GM12878 (cell line): ENCODE data around the gene BPNT1. TPM values are rescaled to one million over a fixed set of nuclear protein-coding genes. Genes with fewer than 3 reads are reported as not detected.
A peak's percentile ranks its signal among the peaks of the same experiment; 100 is the strongest.

Source experiments
- EZH2 ChIP-seq: IDR thresholded peaks from 2 replicates; pipeline ENCODE4 v1.6.1; 2012; ENCODE audit warnings: low read depth, mild to moderate bottlenecking, control low read depth, inconsistent platforms, low read length, borderline replicate concordance; ENCODE audit not compliant: control insufficient read depth
- FOXK2 ChIP-seq: fragments of 450-650 bp; IDR thresholded peaks from 2 replicates; pipeline ENCODE4 v1.6.1; 2017; ENCODE audit warnings: mild to moderate bottlenecking, moderate library complexity
- KDM1A ChIP-seq: fragments of 200-600 bp; sonication (generic); IDR thresholded peaks from 2 replicates; pipeline ENCODE4 v1.6.1; 2016; ENCODE audit warnings: borderline replicate concordance
- MEF2B ChIP-seq: fragments of 450-650 bp; IDR thresholded peaks from 2 replicates; pipeline ENCODE4 v1.6.1; 2018; ENCODE audit warnings: mild to moderate bottlenecking, moderate library complexity; ENCODE audit not compliant: partially characterized antibody, poor library complexity, severe bottlenecking
- MYB ChIP-seq: fragments of 150-350 bp; IDR thresholded peaks from 2 replicates; pipeline ENCODE4 v1.6.1; 2014; ENCODE audit warnings: mild to moderate bottlenecking, low read depth, low read length, borderline replicate concordance
- NFXL1 ChIP-seq: fragments of 450-650 bp; IDR thresholded peaks from 2 replicates; pipeline ENCODE4 v1.6.1; 2017; ENCODE audit warnings: antibody characterized with exemption, mild to moderate bottlenecking, borderline replicate concordance
- NFYB ChIP-seq: IDR thresholded peaks from 2 replicates; pipeline ENCODE4 v1.6.1; 2011; ENCODE audit warnings: low read depth, mild to moderate bottlenecking, low read length, improper control_type of control experiment, moderate library complexity; ENCODE audit not compliant: insufficient read depth
- NR2F1 ChIP-seq: fragments of 450-650 bp; conservative IDR thresholded peaks from 2 replicates; pipeline ENCODE4 v1.6.1; 2017; ENCODE audit warnings: mild to moderate bottlenecking
- PAX5 ChIP-seq: IDR thresholded peaks from 2 replicates; pipeline ENCODE4 v1.6.1; 2011; ENCODE audit warnings: low read depth, low read length, borderline replicate concordance
- PAX8 ChIP-seq: fragments of 450-650 bp; IDR thresholded peaks from 2 replicates; pipeline ENCODE4 v1.6.1; 2017; ENCODE audit warnings: mild to moderate bottlenecking, moderate library complexity
- PML ChIP-seq: IDR thresholded peaks from 2 replicates; pipeline ENCODE4 v1.6.1; 2012; ENCODE audit warnings: low read length, inconsistent platforms
- RBBP5 ChIP-seq: fragments of 200-600 bp; sonication (generic); conservative IDR thresholded peaks from 2 replicates; pipeline ENCODE4 v1.6.1; 2016
- RCOR1 ChIP-seq: conservative IDR thresholded peaks from 2 replicates; pipeline ENCODE4 v1.6.1; 2012; ENCODE audit warnings: low read depth, low read length, improper control_type of control experiment
- RFX5 ChIP-seq: IDR thresholded peaks from 2 replicates; pipeline ENCODE4 v1.6.1; 2011; ENCODE audit warnings: low read depth, low read length, improper control_type of control experiment
- RUNX3 ChIP-seq: IDR thresholded peaks from 2 replicates; pipeline ENCODE4 v1.6.1; 2012; ENCODE audit warnings: low read length, inconsistent platforms
- SMC3 ChIP-seq: IDR thresholded peaks from 2 replicates; pipeline ENCODE4 v1.6.1; 2011; ENCODE audit warnings: low read length, improper control_type of control experiment, borderline replicate concordance
- WRNIP1 ChIP-seq: IDR thresholded peaks from 2 replicates; pipeline ENCODE4 v1.6.1; 2011; ENCODE audit warnings: low read depth, low read length, improper control_type of control experiment, borderline replicate concordance
- ZZZ3 ChIP-seq: IDR thresholded peaks from 2 replicates; pipeline ENCODE4 v1.6.1; 2011; ENCODE audit warnings: low read depth; ENCODE audit not compliant: control insufficient read depth, insufficient read length
- polyA plus RNA-seq, 11 experiments: library from polyadenylated mRNA; depleted of rRNA in 4 of 11; unstranded in 6 of 11; stranded (reverse) in 5 of 11; fragments of >200 nt; fragmentation: Nextera tagmentation in 4 of 11; fragmentation: Illumina TruSeq in 1 of 11; extraction: Ambion mirVana in 4 of 11; extraction: Trizol in 1 of 11; gene quantifications; 1 replicate in 1 of 11; 2 replicates in 10 of 11; pipeline versions ENCODE4 v1.2.1 to v1.2.3, GENCODE V29; 2011 to 2016; ENCODE audit warnings: inconsistent platforms in 2 of 11, missing spikeins in 2 of 11, low read depth in 1 of 11
- total RNA-seq, 4 experiments: library from RNA; depleted of rRNA in 3 of 4; stranded (reverse); fragments of >200 nt in 3 of 4; fragmentation: Illumina TruSeq in 1 of 4; extraction: Trizol in 1 of 4; gene quantifications; 2 replicates each; pipeline versions ENCODE4 v1.2.1 to v1.2.3, GENCODE V29; 2013 to 2021
- TF ChIP-seq, protein P1 (sequence below): fragments of 450-650 bp; IDR thresholded peaks from 2 replicates; pipeline ENCODE4 v1.6.1; 2016; ENCODE audit warnings: mild to moderate bottlenecking, moderate library complexity, borderline replicate concordance
- TF ChIP-seq, protein P2 (sequence below): IDR thresholded peaks from 2 replicates; pipeline ENCODE4 v1.6.1; 2012; ENCODE audit warnings: low read length, inconsistent platforms
- TF ChIP-seq, protein P3 (sequence below): IDR thresholded peaks from 2 replicates; pipeline ENCODE4 v1.6.1; 2012; ENCODE audit warnings: mild to moderate bottlenecking, low read depth, low read length

BPNT1 gene
- total and polyA plus RNA-seq, 10 of the 15 experiments (the other 5 are each of a cell fraction or from before 2014, with no cell fraction given) = 35.5 to 78.4 (median 45.4) TPM

DNA sequence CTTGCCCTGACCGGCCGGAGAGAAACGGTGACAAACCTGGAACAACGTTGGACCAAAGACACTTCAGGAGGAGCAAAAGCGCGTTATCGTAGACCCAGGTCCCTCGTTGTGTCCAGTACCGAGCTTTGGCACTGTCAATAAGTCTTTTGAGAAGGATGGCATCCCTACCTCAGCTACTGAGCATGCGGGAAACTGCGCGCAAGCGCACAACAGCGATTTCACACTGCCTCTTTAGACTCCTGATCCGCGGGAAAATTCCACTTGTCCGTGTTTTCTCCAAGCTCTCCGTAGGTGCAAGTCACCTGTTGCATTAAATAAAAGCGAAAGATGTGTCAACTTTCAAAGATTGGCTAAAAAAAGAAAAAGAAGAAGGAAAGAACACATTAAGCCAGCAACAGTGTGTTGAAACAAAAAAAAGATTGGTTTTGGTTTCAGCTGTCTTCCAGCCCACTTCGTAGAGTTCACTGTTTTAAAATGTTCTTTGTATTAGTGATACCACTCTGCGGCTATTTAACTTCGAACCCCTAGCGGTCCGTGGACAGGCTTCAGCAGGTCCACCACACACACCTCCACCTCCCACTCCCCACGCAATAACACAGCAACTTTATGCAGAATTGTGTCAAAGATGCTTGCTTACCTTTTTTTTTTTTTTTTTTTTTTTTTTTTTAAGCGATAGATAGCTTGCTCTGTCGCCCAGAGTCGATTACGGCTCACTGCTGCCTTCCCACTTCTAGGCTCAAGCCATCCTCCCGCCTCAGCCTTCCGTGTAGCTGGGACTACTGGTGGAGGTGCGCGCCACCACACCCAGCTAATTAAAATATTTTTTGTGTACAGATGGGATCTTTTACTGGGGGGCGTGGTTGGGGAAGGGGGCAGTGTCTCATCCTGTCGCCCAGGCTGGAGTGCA lies at the start of gene BPNT1 (continued):
- TF ChIP-seq PAX8 (no peak), MYB (no peak), ZZZ3 (no peak), SMC3 (no peak), KDM1A (no peak), PAX5 (no peak), RFX5 (peak; percentile 78), EZH2 (no peak), RCOR1 (no peak; the same call in 1 of the 2 replicates), NR2F1 (no peak), RUNX3 (peak; percentile 84), RBBP5 (no peak), NFYB (no peak), FOXK2 (no peak; the same call in 1 of the 2 replicates), MEF2B (peak; percentile 20), NFXL1 (no peak), WRNIP1 (no peak), PML (peak; percentile 82)
- TF ChIP-seq, protein P1, sequence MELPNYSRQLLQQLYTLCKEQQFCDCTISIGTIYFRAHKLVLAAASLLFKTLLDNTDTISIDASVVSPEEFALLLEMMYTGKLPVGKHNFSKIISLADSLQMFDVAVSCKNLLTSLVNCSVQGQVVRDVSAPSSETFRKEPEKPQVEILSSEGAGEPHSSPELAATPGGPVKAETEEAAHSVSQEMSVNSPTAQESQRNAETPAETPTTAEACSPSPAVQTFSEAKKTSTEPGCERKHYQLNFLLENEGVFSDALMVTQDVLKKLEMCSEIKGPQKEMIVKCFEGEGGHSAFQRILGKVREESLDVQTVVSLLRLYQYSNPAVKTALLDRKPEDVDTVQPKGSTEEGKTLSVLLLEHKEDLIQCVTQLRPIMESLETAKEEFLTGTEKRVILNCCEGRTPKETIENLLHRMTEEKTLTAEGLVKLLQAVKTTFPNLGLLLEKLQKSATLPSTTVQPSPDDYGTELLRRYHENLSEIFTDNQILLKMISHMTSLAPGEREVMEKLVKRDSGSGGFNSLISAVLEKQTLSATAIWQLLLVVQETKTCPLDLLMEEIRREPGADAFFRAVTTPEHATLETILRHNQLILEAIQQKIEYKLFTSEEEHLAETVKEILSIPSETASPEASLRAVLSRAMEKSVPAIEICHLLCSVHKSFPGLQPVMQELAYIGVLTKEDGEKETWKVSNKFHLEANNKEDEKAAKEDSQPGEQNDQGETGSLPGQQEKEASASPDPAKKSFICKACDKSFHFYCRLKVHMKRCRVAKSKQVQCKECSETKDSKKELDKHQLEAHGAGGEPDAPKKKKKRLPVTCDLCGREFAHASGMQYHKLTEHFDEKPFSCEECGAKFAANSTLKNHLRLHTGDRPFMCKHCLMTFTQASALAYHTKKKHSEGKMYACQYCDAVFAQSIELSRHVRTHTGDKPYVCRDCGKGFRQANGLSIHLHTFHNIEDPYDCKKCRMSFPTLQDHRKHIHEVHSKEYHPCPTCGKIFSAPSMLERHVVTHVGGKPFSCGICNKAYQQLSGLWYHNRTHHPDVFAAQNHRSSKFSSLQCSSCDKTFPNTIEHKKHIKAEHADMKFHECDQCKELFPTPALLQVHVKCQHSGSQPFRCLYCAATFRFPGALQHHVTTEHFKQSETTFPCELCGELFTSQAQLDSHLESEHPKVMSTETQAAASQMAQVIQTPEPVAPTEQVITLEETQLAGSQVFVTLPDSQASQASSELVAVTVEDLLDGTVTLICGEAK = peak; percentile 77; the same call in 1 of the 2 replicates
- TF ChIP-seq, protein P2, sequence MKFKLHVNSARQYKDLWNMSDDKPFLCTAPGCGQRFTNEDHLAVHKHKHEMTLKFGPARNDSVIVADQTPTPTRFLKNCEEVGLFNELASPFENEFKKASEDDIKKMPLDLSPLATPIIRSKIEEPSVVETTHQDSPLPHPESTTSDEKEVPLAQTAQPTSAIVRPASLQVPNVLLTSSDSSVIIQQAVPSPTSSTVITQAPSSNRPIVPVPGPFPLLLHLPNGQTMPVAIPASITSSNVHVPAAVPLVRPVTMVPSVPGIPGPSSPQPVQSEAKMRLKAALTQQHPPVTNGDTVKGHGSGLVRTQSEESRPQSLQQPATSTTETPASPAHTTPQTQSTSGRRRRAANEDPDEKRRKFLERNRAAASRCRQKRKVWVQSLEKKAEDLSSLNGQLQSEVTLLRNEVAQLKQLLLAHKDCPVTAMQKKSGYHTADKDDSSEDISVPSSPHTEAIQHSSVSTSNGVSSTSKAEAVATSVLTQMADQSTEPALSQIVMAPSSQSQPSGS = peak; percentile 75; the same call in 1 of the 2 replicates
- TF ChIP-seq, protein P3, sequence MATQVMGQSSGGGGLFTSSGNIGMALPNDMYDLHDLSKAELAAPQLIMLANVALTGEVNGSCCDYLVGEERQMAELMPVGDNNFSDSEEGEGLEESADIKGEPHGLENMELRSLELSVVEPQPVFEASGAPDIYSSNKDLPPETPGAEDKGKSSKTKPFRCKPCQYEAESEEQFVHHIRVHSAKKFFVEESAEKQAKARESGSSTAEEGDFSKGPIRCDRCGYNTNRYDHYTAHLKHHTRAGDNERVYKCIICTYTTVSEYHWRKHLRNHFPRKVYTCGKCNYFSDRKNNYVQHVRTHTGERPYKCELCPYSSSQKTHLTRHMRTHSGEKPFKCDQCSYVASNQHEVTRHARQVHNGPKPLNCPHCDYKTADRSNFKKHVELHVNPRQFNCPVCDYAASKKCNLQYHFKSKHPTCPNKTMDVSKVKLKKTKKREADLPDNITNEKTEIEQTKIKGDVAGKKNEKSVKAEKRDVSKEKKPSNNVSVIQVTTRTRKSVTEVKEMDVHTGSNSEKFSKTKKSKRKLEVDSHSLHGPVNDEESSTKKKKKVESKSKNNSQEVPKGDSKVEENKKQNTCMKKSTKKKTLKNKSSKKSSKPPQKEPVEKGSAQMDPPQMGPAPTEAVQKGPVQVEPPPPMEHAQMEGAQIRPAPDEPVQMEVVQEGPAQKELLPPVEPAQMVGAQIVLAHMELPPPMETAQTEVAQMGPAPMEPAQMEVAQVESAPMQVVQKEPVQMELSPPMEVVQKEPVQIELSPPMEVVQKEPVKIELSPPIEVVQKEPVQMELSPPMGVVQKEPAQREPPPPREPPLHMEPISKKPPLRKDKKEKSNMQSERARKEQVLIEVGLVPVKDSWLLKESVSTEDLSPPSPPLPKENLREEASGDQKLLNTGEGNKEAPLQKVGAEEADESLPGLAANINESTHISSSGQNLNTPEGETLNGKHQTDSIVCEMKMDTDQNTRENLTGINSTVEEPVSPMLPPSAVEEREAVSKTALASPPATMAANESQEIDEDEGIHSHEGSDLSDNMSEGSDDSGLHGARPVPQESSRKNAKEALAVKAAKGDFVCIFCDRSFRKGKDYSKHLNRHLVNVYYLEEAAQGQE = no peak
